ENCODE results near the gene COPE.

The COPE gene

GRCh38 chr19:18922228-18922985 lies 3.2 kb upstream of the COPE start:
- H2BK5ac ChIP-seq (ENCODE audit: low read length) = no peak overlapping the region
- no peaks in the 10 kb centered on the region for H3K9me3 ChIP-seq (replicated peaks in 1 of 2; ENCODE audit: control insufficient read depth in 2 of 2, insufficient read depth in 1 of 2, low read depth in 1 of 2, low read length in 2 of 2)
- no peak overlapping the region for H3K4me3 ChIP-seq (ENCODE audit: low read length in 2 of 2)
- no peaks in the 10 kb centered on the region for H3K27me3 ChIP-seq (ENCODE audit: control insufficient read depth in 3 of 3, insufficient read depth in 3 of 3, low read depth in 1 of 3, low read length in 3 of 3)
- H2BK12ac ChIP-seq (ENCODE audit: low read length) = no peak overlapping the region
- peaks cover 0 to 6% of the 10 kb centered on the region in 2 donors for H3K4me1 ChIP-seq (ENCODE audit: control insufficient read depth in 2 of 2, insufficient read depth in 1 of 2, low read depth in 1 of 2, low read length in 2 of 2)
- H3K36me3 ChIP-seq (replicated peaks in 1 of 2; ENCODE audit: control insufficient read depth in 2 of 2, insufficient read depth in 2 of 2, low read length in 2 of 2) = peaks cover 29 to 54% of the 10 kb centered on the region in 2 donors
- H2BK15ac ChIP-seq (ENCODE audit: low read length) = no peak overlapping the region
- no peak overlapping the region for H2BK120ac ChIP-seq (ENCODE audit: low read depth, low read length)
- no peak for DNase-seq (ENCODE audit: low spot score)
- H3K14ac ChIP-seq (ENCODE audit: low read length) = no peak overlapping the region
- no peak overlapping the region for H3K9ac ChIP-seq (ENCODE audit: low read depth, low read length, poor library complexity)
- no peak overlapping the region for H3K18ac ChIP-seq (ENCODE audit: low read length)
- no CpG with 5 or more reads among the region's 29 CpGs for WGBS, 2 donors (ENCODE audit: extremely low coverage in 2 of 2, insufficient read length in 2 of 2, insufficient replicate concordance in 1 of 2)
- no peak overlapping the region for H4K91ac ChIP-seq (ENCODE audit: low read depth, low read length, poor library complexity)
- no peak overlapping the region for H4K8ac ChIP-seq (ENCODE audit: low read depth, low read length)
- no peak overlapping the region for H2AFZ ChIP-seq (ENCODE audit: low read length)
- no peak overlapping the region for H3K4ac ChIP-seq (ENCODE audit: low read length)
- no peak overlapping the region for H3K23ac ChIP-seq (ENCODE audit: low read depth, low read length, poor library complexity)
- no peak overlapping the region for H3K27ac ChIP-seq (replicated peaks; ENCODE audit: low read length)
- peak overlapping the region; percentile 5 for H2AK5ac ChIP-seq (ENCODE audit: low read depth, low read length)
- H3K4me2 ChIP-seq (ENCODE audit: insufficient read depth, low read length, poor library complexity, severe bottlenecking) = no peak overlapping the region
- peaks cover 12% of the 10 kb centered on the region for H3K79me1 ChIP-seq (ENCODE audit: low read depth, low read length)

- Histone ChIP-seq H3K9ac (ENCODE audit: low read depth, low read length, poor library complexity) (no peak overlapping the region), H3K18ac (ENCODE audit: low read length) (no peak overlapping the region), H3K27me3 (ENCODE audit: control insufficient read depth in 3 of 3, insufficient read depth in 3 of 3, low read depth in 1 of 3, low read length in 3 of 3) (no peaks in the 10 kb centered on the region), H3K4me1 (ENCODE audit: control insufficient read depth in 2 of 2, insufficient read depth in 1 of 2, low read depth in 1 of 2, low read length in 2 of 2) (peaks cover 0 to 6% of the 10 kb centered on the region in 2 donors), H3K27ac (replicated peaks; ENCODE audit: low read length) (no peak overlapping the region), H3K9me3 (replicated peaks in 1 of 2; ENCODE audit: control insufficient read depth in 2 of 2, insufficient read depth in 1 of 2, low read depth in 1 of 2, low read length in 2 of 2) (no peaks in the 10 kb centered on the region), H3K14ac (ENCODE audit: low read length) (no peak overlapping the region), H3K4ac (ENCODE audit: low read length) (no peak overlapping the region), H4K91ac (ENCODE audit: low read depth, low read length, poor library complexity) (no peak overlapping the region), H3K36me3 (replicated peaks in 1 of 2; ENCODE audit: control insufficient read depth in 2 of 2, insufficient read depth in 2 of 2, low read length in 2 of 2) (peaks cover 27 to 50% of the 10 kb centered on the region in 2 donors), H3K79me1 (ENCODE audit: low read depth, low read length) (peaks cover 12% of the 10 kb centered on the region), H2AFZ (ENCODE audit: low read length) (no peak overlapping the region), H3K23ac (ENCODE audit: low read depth, low read length, poor library complexity) (no peak overlapping the region), H4K8ac (ENCODE audit: low read depth, low read length) (no peak overlapping the region), H3K4me3 (ENCODE audit: low read length in 2 of 2) (peak overlapping the region in 1 of 2 donors; percentile 23), H2BK120ac (ENCODE audit: low read depth, low read length) (no peak overlapping the region), H2AK5ac (ENCODE audit: low read depth, low read length) (no peak overlapping the region), H3K4me2 (ENCODE audit: insufficient read depth, low read length, poor library complexity, severe bottlenecking) (no peak overlapping the region), H2BK5ac (ENCODE audit: low read length) (no peak overlapping the region), H2BK12ac (ENCODE audit: low read length) (no peak overlapping the region), H2BK15ac (ENCODE audit: low read length) (no peak overlapping the region)
- no peak for DNase-seq (ENCODE audit: low spot score)
- WGBS, 2 donors (ENCODE audit: extremely low coverage in 2 of 2, insufficient read length in 2 of 2, insufficient replicate concordance in 1 of 2) = no CpG with 5 or more reads among the region's 17 CpGs
Measured at GRCh38 chr19:18921593-18921992, 2.4 kb upstream of the COPE start.

DNA sequence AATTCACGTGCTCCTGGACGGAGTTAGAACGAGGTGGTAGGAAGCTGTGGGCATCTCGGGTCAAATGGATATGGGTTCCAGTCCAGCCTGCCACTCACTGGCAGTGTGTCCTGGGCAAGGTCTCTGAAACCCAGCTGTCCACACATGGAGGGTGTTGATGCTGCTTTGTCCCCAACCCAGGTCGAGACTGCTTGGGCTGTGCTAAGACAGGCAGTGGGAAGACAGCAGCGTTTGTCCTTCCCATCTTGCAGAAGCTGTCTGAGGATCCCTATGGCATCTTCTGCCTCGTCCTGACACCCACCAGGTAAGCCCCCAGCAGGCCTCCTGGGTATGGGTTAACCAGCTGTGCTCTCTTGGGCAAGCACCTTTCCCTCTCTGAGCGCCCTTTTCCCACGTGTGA lies 1.2 kb upstream of the COPE start:
- H3K27me3 ChIP-seq (ENCODE audit: control insufficient read depth in 3 of 3, insufficient read depth in 3 of 3, low read depth in 1 of 3, low read length in 3 of 3) = no peaks in the 10 kb centered on the region
- H3K18ac ChIP-seq (ENCODE audit: low read length) = no peak overlapping the region
- no peak overlapping the region for H2BK15ac ChIP-seq (ENCODE audit: low read length)
- H2AFZ ChIP-seq (ENCODE audit: low read length) = no peak overlapping the region
- H3K36me3 ChIP-seq (replicated peaks in 1 of 2; ENCODE audit: control insufficient read depth in 2 of 2, insufficient read depth in 2 of 2, low read length in 2 of 2) = peaks cover 24 to 43% of the 10 kb centered on the region in 2 donors
- H3K4me1 ChIP-seq (ENCODE audit: control insufficient read depth in 2 of 2, insufficient read depth in 1 of 2, low read depth in 1 of 2, low read length in 2 of 2) = peaks cover 0 to 6% of the 10 kb centered on the region in 2 donors
- no peak overlapping the region for H4K8ac ChIP-seq (ENCODE audit: low read depth, low read length)
- no peak overlapping the region for H2BK5ac ChIP-seq (ENCODE audit: low read length)
- no peak overlapping the region for H3K14ac ChIP-seq (ENCODE audit: low read length)
- H3K4me3 ChIP-seq (ENCODE audit: low read length in 2 of 2) = peak overlapping the region; percentile 81 to 88
- H2AK5ac ChIP-seq (ENCODE audit: low read depth, low read length) = no peak overlapping the region
- no peak overlapping the region for H4K91ac ChIP-seq (ENCODE audit: low read depth, low read length, poor library complexity)
- no peak overlapping the region for H2BK120ac ChIP-seq (ENCODE audit: low read depth, low read length)
- no CpG with 5 or more reads among the region's 9 CpGs for WGBS, 2 donors (ENCODE audit: extremely low coverage in 2 of 2, insufficient read length in 2 of 2, insufficient replicate concordance in 1 of 2)
- H3K23ac ChIP-seq (ENCODE audit: low read depth, low read length, poor library complexity) = no peak overlapping the region
- no peaks in the 10 kb centered on the region for H3K9me3 ChIP-seq (replicated peaks in 1 of 2; ENCODE audit: control insufficient read depth in 2 of 2, insufficient read depth in 1 of 2, low read depth in 1 of 2, low read length in 2 of 2)
- DNase-seq (ENCODE audit: low spot score) = no peak
- peaks cover 15% of the 10 kb centered on the region for H3K79me1 ChIP-seq (ENCODE audit: low read depth, low read length)
- no peak overlapping the region for H3K4ac ChIP-seq (ENCODE audit: low read length)
- H3K4me2 ChIP-seq (ENCODE audit: insufficient read depth, low read length, poor library complexity, severe bottlenecking) = peak overlapping the region; percentile 97
- no peak overlapping the region for H2BK12ac ChIP-seq (ENCODE audit: low read length)
- H3K27ac ChIP-seq (replicated peaks; ENCODE audit: low read length) = no peak overlapping the region
- H3K9ac ChIP-seq (ENCODE audit: low read depth, low read length, poor library complexity) = peak overlapping the region; percentile 46

- H2BK12ac ChIP-seq (ENCODE audit: low read length) = no peak overlapping the region
- H2AFZ ChIP-seq (ENCODE audit: low read length) = peak overlapping the region; percentile 78
- H3K4ac ChIP-seq (ENCODE audit: low read length) = no peak overlapping the region
- peaks cover 0 to 6% of the 10 kb centered on the region in 2 donors for H3K4me1 ChIP-seq (ENCODE audit: control insufficient read depth in 2 of 2, insufficient read depth in 1 of 2, low read depth in 1 of 2, low read length in 2 of 2)
- H3K18ac ChIP-seq (ENCODE audit: low read length) = peak overlapping the region; percentile 87
- no peak overlapping the region for H2BK5ac ChIP-seq (ENCODE audit: low read length)
- WGBS, 2 donors (ENCODE audit: extremely low coverage in 2 of 2, insufficient read length in 2 of 2, insufficient replicate concordance in 1 of 2) = no CpG with 5 or more reads among the region's 15 CpGs
- H3K27ac ChIP-seq (replicated peaks; ENCODE audit: low read length) = no peak overlapping the region
- H3K36me3 ChIP-seq (replicated peaks in 1 of 2; ENCODE audit: control insufficient read depth in 2 of 2, insufficient read depth in 2 of 2, low read length in 2 of 2) = peaks cover 25 to 44% of the 10 kb centered on the region in 2 donors
- DNase-seq (ENCODE audit: low spot score) = no peak
- H4K8ac ChIP-seq (ENCODE audit: low read depth, low read length) = no peak overlapping the region
- H3K9me3 ChIP-seq (replicated peaks in 1 of 2; ENCODE audit: control insufficient read depth in 2 of 2, insufficient read depth in 1 of 2, low read depth in 1 of 2, low read length in 2 of 2) = no peaks in the 10 kb centered on the region
- peak overlapping the region; percentile 47 for H3K14ac ChIP-seq (ENCODE audit: low read length)
- peak overlapping the region; percentile 81 to 88 for H3K4me3 ChIP-seq (ENCODE audit: low read length in 2 of 2)
- peak overlapping the region; percentile 94 for H3K9ac ChIP-seq (ENCODE audit: low read depth, low read length, poor library complexity)
- H3K4me2 ChIP-seq (ENCODE audit: insufficient read depth, low read length, poor library complexity, severe bottlenecking) = peak overlapping the region; percentile 97
- H3K27me3 ChIP-seq (ENCODE audit: control insufficient read depth in 3 of 3, insufficient read depth in 3 of 3, low read depth in 1 of 3, low read length in 3 of 3) = no peaks in the 10 kb centered on the region
- H2AK5ac ChIP-seq (ENCODE audit: low read depth, low read length) = no peak overlapping the region
- H2BK15ac ChIP-seq (ENCODE audit: low read length) = no peak overlapping the region
- H3K79me1 ChIP-seq (ENCODE audit: low read depth, low read length) = peaks cover 19% of the 10 kb centered on the region
- peak overlapping the region; percentile 44 for H3K23ac ChIP-seq (ENCODE audit: low read depth, low read length, poor library complexity)
- no peak overlapping the region for H4K91ac ChIP-seq (ENCODE audit: low read depth, low read length, poor library complexity)
- H2BK120ac ChIP-seq (ENCODE audit: low read depth, low read length) = no peak overlapping the region
Measured at GRCh38 chr19:18919900-18920214, 670 bp upstream of the COPE start.

All from neuronal stem cell (in vitro differentiated cells).